Kidney epithelial cell (primary cell): ENCODE results near the gene BTBD16. TPM values are rescaled to one million over a fixed set of nuclear protein-coding genes. Genes with fewer than 3 reads are reported as not detected.

Experiments
- DNase-seq: peaks from one replicate; pipeline ENCODE4 v3.0.0-alpha.2; 2010; ENCODE audit warnings: low read depth
- H3K27me3 ChIP-seq: 2 replicates; pipeline ENCODE4 v1.6.0; 2011; ENCODE audit warnings: low read length; ENCODE audit not compliant: control insufficient read depth, insufficient read depth
- H3K36me3 ChIP-seq: 2 replicates; pipeline ENCODE4 v1.5.1; 2011; ENCODE audit warnings: low read length; ENCODE audit not compliant: control insufficient read depth, insufficient read depth
- H3K4me3 ChIP-seq: 2 replicates; pipeline ENCODE4 v1.5.1; 2011; ENCODE audit warnings: low read depth, mild to moderate bottlenecking, control low read depth, low read length
- CTCF ChIP-seq: IDR thresholded peaks from 2 replicates; pipeline ENCODE4 v1.5.1; 2011; ENCODE audit warnings: mild to moderate bottlenecking, moderate library complexity, low read length, control low read depth, inconsistent platforms; ENCODE audit not compliant: insufficient read depth, poor library complexity, severe bottlenecking
- total RNA-seq: library from RNA; depleted of rRNA; stranded (reverse); fragments of >200 nt; gene quantifications from 2 replicates; pipeline ENCODE4 v1.2.3, GENCODE V29; 2015

The BTBD16 gene
- total RNA-seq, 1 donor from 2014 or later: 2.0 TPM

- DNase-seq: no peak
- TF ChIP-seq CTCF: no peak
Measured at GRCh38 chr10:122321960-122322359, 50.9 kb downstream of the BTBD16 start.

GRCh38 chr10:122323189-122323588 is 52.1 kb downstream of the BTBD16 start:
- H3K4me3 ChIP-seq: no peak overlapping the region
- TF ChIP-seq CTCF: no peak
- no peaks in the 10 kb centered on the region for H3K27me3 ChIP-seq
- H3K36me3 ChIP-seq: no peaks in the 10 kb centered on the region
- DNase-seq: no peak

More at GRCh38 chr10:122321960-122322359, 50.9 kb downstream of the BTBD16 start:
- no peak overlapping the region for H3K4me3 ChIP-seq
- no peaks in the 10 kb centered on the region for H3K27me3 ChIP-seq
- no peaks in the 10 kb centered on the region for H3K36me3 ChIP-seq

GRCh38 chr10:122323941-122324675 is 53.0 kb downstream of the BTBD16 start:
- H3K36me3 ChIP-seq: no peaks in the 10 kb centered on the region
- no peak for TF ChIP-seq CTCF
- DNase-seq: peak; percentile 63
- H3K4me3 ChIP-seq: no peak overlapping the region
- no peaks in the 10 kb centered on the region for H3K27me3 ChIP-seq

- DNase-seq: no peak
- Histone ChIP-seq H3K36me3 (no peaks in the 10 kb centered on the region), H3K4me3 (no peak overlapping the region), H3K27me3 (no peaks in the 10 kb centered on the region)
- TF ChIP-seq CTCF: no peak
Measured at GRCh38 chr10:122325235-122325634, 54.1 kb downstream of the BTBD16 start.

GRCh38 chr10:122326385-122326784 is 55.3 kb downstream of the BTBD16 start:
- no peak for DNase-seq
- Histone ChIP-seq H3K4me3 (no peak overlapping the region), H3K27me3 (no peaks in the 10 kb centered on the region), H3K36me3 (no peaks in the 10 kb centered on the region)
- TF ChIP-seq CTCF: no peak

GRCh38 chr10:122326806-122327205 is 55.7 kb downstream of the BTBD16 start:
- no peaks in the 10 kb centered on the region for H3K36me3 ChIP-seq
- H3K27me3 ChIP-seq: no peaks in the 10 kb centered on the region
- H3K4me3 ChIP-seq: no peak overlapping the region
- no peak for TF ChIP-seq CTCF
- no peak for DNase-seq
